Measurements from ENCODE around the gene DMRT3. TPM values are rescaled to one million over a fixed set of nuclear protein-coding genes. Genes with fewer than 3 reads are reported as not detected.
"Not testable (repeated sequence)": the region's sequence is repeated elsewhere in the genome, so short reads cannot be mapped to it uniquely, and the experiment has no call there.

The DMRT3 gene
- total and polyA plus RNA-seq, 4 experiments from 2014 or later: not detected

GRCh38 chr9:982394-983230 lies 6.2 kb downstream of the DMRT3 start:
- peaks cover 40% of the 10 kb centered on the region for H3K27me3 ChIP-seq (ENCODE audit: insufficient read depth, low read length)

GRCh38 chr9:994005-994404 lies 17.6 kb downstream of the DMRT3 start:
- peaks cover 0 to 8% (median 5%) of the 10 kb centered on the region in 4 donors for H3K4me1 Mint-ChIP-seq
- peaks cover 5 to 6% of the 10 kb centered on the region in 2 donors for H3K27me3 Mint-ChIP-seq
- Histone ChIP-seq H3K4me3 (ENCODE audit: low read length in 2 of 2) (no peak overlapping the region), H3K27ac (ENCODE audit: low read depth, low read length) (no peak overlapping the region), H3K9me3 (ENCODE audit: control insufficient read depth in 1 of 2, low read length in 2 of 2) (no peaks in the 10 kb centered on the region), H3K36me3 (ENCODE audit: insufficient read depth, low read length) (no peaks in the 10 kb centered on the region), H3K4me1 (ENCODE audit: insufficient read depth, low read length) (peaks cover 2% of the 10 kb centered on the region), H3K27me3 (ENCODE audit: insufficient read depth, low read length) (no peaks in the 10 kb centered on the region)
- no peaks in the 10 kb centered on the region for H3K36me3 Mint-ChIP-seq
- H3K9me3 Mint-ChIP-seq: peaks cover 0 to 7% (median 0%) of the 10 kb centered on the region in 8 donors
- intact Hi-C loops (cut with micrococcal nuclease): no loop called here
- no peak for DNase-seq
- no peak overlapping the region for H3K4me3 Mint-ChIP-seq
- ChIA-PET POLR2A (ENCODE audit: partially characterized antibody) (no interaction called here), CTCF (ENCODE audit: partially characterized antibody) (interaction anchor here (0.8 kb wide), 1 partner anchor 15 kb away, joined by 3 read pairs; no protein-coding TSS in a partner anchor)
- no peak overlapping the region for H3K27ac Mint-ChIP-seq

More at GRCh38 chr9:982394-983230, 6.2 kb downstream of the DMRT3 start:
- intact Hi-C loops (cut with micrococcal nuclease): no loop called here
- Mint-ChIP-seq H3K4me3 (no peak overlapping the region), H3K4me1 (peaks cover 0 to 2% (median under 1%) of the 10 kb centered on the region in 4 donors), H3K36me3 (no peaks in the 10 kb centered on the region), H3K9me3 (peaks cover 0 to 1% (median 0%) of the 10 kb centered on the region in 8 donors), H3K27me3 (peaks cover 54 to 65% of the 10 kb centered on the region in 2 donors), H3K27ac (peak overlapping the region in 1 of 7 donors; percentile 14)
- CTCF ChIA-PET (ENCODE audit: partially characterized antibody): no interaction called here
- Histone ChIP-seq H3K9me3 (ENCODE audit: control insufficient read depth in 1 of 2, low read length in 2 of 2) (no peaks in the 10 kb centered on the region), H3K4me3 (ENCODE audit: low read length in 2 of 2) (no peak overlapping the region), H3K4me1 (ENCODE audit: insufficient read depth, low read length) (no peaks in the 10 kb centered on the region), H3K36me3 (ENCODE audit: insufficient read depth, low read length) (no peaks in the 10 kb centered on the region), H3K27ac (ENCODE audit: low read depth, low read length) (no peak overlapping the region)
- POLR2A ChIA-PET (ENCODE audit: partially characterized antibody): no interaction called here
- no peak for DNase-seq

GRCh38 chr9:995192-995591 lies 18.7 kb downstream of the DMRT3 start:
- no peak overlapping the region for H3K4me3 Mint-ChIP-seq
- Histone ChIP-seq H3K27me3 (ENCODE audit: insufficient read depth, low read length) (no peaks in the 10 kb centered on the region), H3K36me3 (ENCODE audit: insufficient read depth, low read length) (no peaks in the 10 kb centered on the region), H3K27ac (ENCODE audit: low read depth, low read length) (no peak overlapping the region), H3K4me1 (ENCODE audit: insufficient read depth, low read length) (peaks cover 7% of the 10 kb centered on the region), H3K4me3 (ENCODE audit: low read length in 2 of 2) (no peak overlapping the region), H3K9me3 (ENCODE audit: control insufficient read depth in 1 of 2, low read length in 2 of 2) (no peaks in the 10 kb centered on the region)
- H3K36me3 Mint-ChIP-seq: no peaks in the 10 kb centered on the region
- CTCF ChIA-PET (ENCODE audit: partially characterized antibody): interaction anchor here (1.1 kb wide), 1 partner anchor 48 kb away, joined by 3 read pairs; no protein-coding TSS in a partner anchor
- intact Hi-C loops (cut with micrococcal nuclease): no loop called here
- H3K27ac Mint-ChIP-seq: no peak overlapping the region
- DNase-seq: no peak
- H3K9me3 Mint-ChIP-seq: peaks cover 0 to 7% (median 0%) of the 10 kb centered on the region in 8 donors
- H3K4me1 Mint-ChIP-seq: peaks cover 0 to 8% (median 6%) of the 10 kb centered on the region in 4 donors
- H3K27me3 Mint-ChIP-seq: peaks cover 0 to 3% of the 10 kb centered on the region in 2 donors
- POLR2A ChIA-PET (ENCODE audit: partially characterized antibody): no interaction called here

- H3K27ac ChIP-seq (ENCODE audit: low read depth, low read length): no peak overlapping the region
- H3K4me1 ChIP-seq (ENCODE audit: insufficient read depth, low read length): peaks cover 7% of the 10 kb centered on the region
- H3K27me3 ChIP-seq (ENCODE audit: insufficient read depth, low read length): no peaks in the 10 kb centered on the region
- ChIA-PET CTCF (ENCODE audit: partially characterized antibody) (interaction anchor here (1.1 kb wide), 1 partner anchor 13 kb away, joined by 4 read pairs; no protein-coding TSS in a partner anchor), POLR2A (ENCODE audit: partially characterized antibody) (no interaction called here)
- Mint-ChIP-seq H3K27me3 (peaks cover 0 to under 1% of the 10 kb centered on the region in 2 donors), H3K9me3 (peaks cover 0 to 7% (median 0%) of the 10 kb centered on the region in 8 donors), H3K4me1 (peaks cover 0 to 8% (median 6%) of the 10 kb centered on the region in 4 donors), H3K36me3 (no peaks in the 10 kb centered on the region), H3K27ac (peak overlapping the region in 1 of 7 donors; percentile 19), H3K4me3 (no peak overlapping the region)
- intact Hi-C loops (cut with micrococcal nuclease): no loop called here
- H3K36me3 ChIP-seq (ENCODE audit: insufficient read depth, low read length): no peaks in the 10 kb centered on the region
- DNase-seq: no peak
- no peak overlapping the region for H3K4me3 ChIP-seq (ENCODE audit: low read length in 2 of 2)
- no peaks in the 10 kb centered on the region for H3K9me3 ChIP-seq (ENCODE audit: control insufficient read depth in 1 of 2, low read length in 2 of 2)
Observed at GRCh38 chr9:995781-996180, 19.3 kb downstream of the DMRT3 start.

GRCh38 chr9:998299-999110 lies 22.1 kb downstream of the DMRT3 start:
- H3K9me3 ChIP-seq (ENCODE audit: control insufficient read depth in 1 of 2, low read length in 2 of 2); H3K27me3 ChIP-seq (ENCODE audit: insufficient read depth, low read length); H3K27ac ChIP-seq (ENCODE audit: low read depth, low read length); H3K36me3 ChIP-seq (ENCODE audit: insufficient read depth, low read length); DNase-seq; H3K4me3 ChIP-seq (ENCODE audit: low read length in 2 of 2); H3K9me3 Mint-ChIP-seq; H3K27me3 Mint-ChIP-seq; H3K4me3 Mint-ChIP-seq; intact Hi-C loops (cut with micrococcal nuclease); POLR2A ChIA-PET (ENCODE audit: partially characterized antibody); H3K36me3 Mint-ChIP-seq; H3K4me1 ChIP-seq (ENCODE audit: insufficient read depth, low read length); H3K4me1 Mint-ChIP-seq: not testable (repeated sequence)
- CTCF ChIA-PET (ENCODE audit: partially characterized antibody): interaction anchor here (0.8 to 1.5 kb wide), 3 partner anchors 10 to 107 kb away, joined by 3 read pairs; no protein-coding TSS in a partner anchor
- H3K27ac Mint-ChIP-seq: peak overlapping the region in 1 of 7 donors; percentile 62

GRCh38 chr9:1001838-1002237 lies 25.4 kb downstream of the DMRT3 start:
- Histone ChIP-seq H3K4me1 (ENCODE audit: insufficient read depth, low read length) (peaks cover 7% of the 10 kb centered on the region), H3K4me3 (ENCODE audit: low read length in 2 of 2) (no peak overlapping the region), H3K36me3 (ENCODE audit: insufficient read depth, low read length) (no peaks in the 10 kb centered on the region), H3K9me3 (ENCODE audit: control insufficient read depth in 1 of 2, low read length in 2 of 2) (no peaks in the 10 kb centered on the region), H3K27me3 (ENCODE audit: insufficient read depth, low read length) (no peaks in the 10 kb centered on the region), H3K27ac (ENCODE audit: low read depth, low read length) (no peak overlapping the region)
- Mint-ChIP-seq H3K27ac (no peak overlapping the region), H3K9me3 (peaks cover 0 to 7% (median 0%) of the 10 kb centered on the region in 8 donors), H3K4me3 (no peak overlapping the region), H3K4me1 (peaks cover 0 to 5% (median 3%) of the 10 kb centered on the region in 4 donors), H3K36me3 (no peaks in the 10 kb centered on the region), H3K27me3 (peaks cover 3 to 10% of the 10 kb centered on the region in 2 donors)
- CTCF ChIA-PET (ENCODE audit: partially characterized antibody): interaction anchor here (2.5 kb wide), 1 partner anchor 10 kb away, joined by 6 read pairs; no protein-coding TSS in a partner anchor
- DNase-seq: no peak
- POLR2A ChIA-PET (ENCODE audit: partially characterized antibody): no interaction called here
- intact Hi-C loops (cut with micrococcal nuclease): no loop called here

GRCh38 chr9:1002678-1003077 lies 26.2 kb downstream of the DMRT3 start:
- Mint-ChIP-seq H3K4me1 (peaks cover 0 to 5% (median 3%) of the 10 kb centered on the region in 4 donors), H3K36me3 (no peaks in the 10 kb centered on the region), H3K4me3 (no peak overlapping the region), H3K9me3 (peaks cover 0 to 6% (median 0%) of the 10 kb centered on the region in 8 donors), H3K27me3 (peaks cover 6 to 10% of the 10 kb centered on the region in 2 donors), H3K27ac (no peak overlapping the region)
- intact Hi-C loops (cut with micrococcal nuclease): no loop called here
- no peaks in the 10 kb centered on the region for H3K9me3 ChIP-seq (ENCODE audit: control insufficient read depth in 1 of 2, low read length in 2 of 2)
- H3K27ac ChIP-seq (ENCODE audit: low read depth, low read length): no peak overlapping the region
- no peak for DNase-seq
- no peaks in the 10 kb centered on the region for H3K27me3 ChIP-seq (ENCODE audit: insufficient read depth, low read length)
- POLR2A ChIA-PET (ENCODE audit: partially characterized antibody): no interaction called here
- H3K4me3 ChIP-seq (ENCODE audit: low read length in 2 of 2): no peak overlapping the region
- H3K36me3 ChIP-seq (ENCODE audit: insufficient read depth, low read length): no peaks in the 10 kb centered on the region
- CTCF ChIA-PET (ENCODE audit: partially characterized antibody): interaction anchor here (0.7 kb wide), 1 partner anchor 102 kb away, joined by 3 read pairs; no protein-coding TSS in a partner anchor
- peaks cover 7% of the 10 kb centered on the region for H3K4me1 ChIP-seq (ENCODE audit: insufficient read depth, low read length)

Measured in CD4-positive, alpha-beta memory T cell (primary cell).